Ascending aorta (tissue), 2 donors: Measurements from ENCODE around the gene UBE2E2. TPM values are rescaled to one million over a fixed set of nuclear protein-coding genes. Genes with fewer than 3 reads are reported as not detected.

ENCODE experiments used
- DNase-seq, 2 donors: peaks; one replicate each; pipeline ENCODE4 v3.0.0-alpha.2; 2019; ENCODE audit warnings: low spot score in 2 of 2
- H3K27ac ChIP-seq, 2 donors: fragments of 200-600 bp; sonication (generic); one replicate each; pipeline ENCODE4 v1.5.1; 2016 to 2017; ENCODE audit warnings: mild to moderate bottlenecking in 1 of 2
- H3K27me3 ChIP-seq: fragments of 200-600 bp; sonication (generic); one replicate; pipeline ENCODE4 v1.5.1; 2017
- H3K36me3 ChIP-seq, 2 donors: fragments of 200-600 bp; sonication (generic); one replicate each; pipeline ENCODE4 v1.5.1; 2016
- H3K4me1 ChIP-seq, 2 donors: fragments of 200-600 bp; sonication (generic); one replicate each; pipeline ENCODE4 v1.5.1; 2016 to 2017; ENCODE audit warnings: mild to moderate bottlenecking in 1 of 2
- H3K4me3 ChIP-seq, 2 donors: fragments of 200-600 bp; sonication (generic); one replicate each; pipeline ENCODE4 v1.5.1; 2016 to 2017; ENCODE audit warnings: mild to moderate bottlenecking in 1 of 2
- H3K9me3 ChIP-seq, 2 donors: fragments of 200-600 bp; sonication (generic); one replicate each; pipeline ENCODE4 v1.5.1; 2016
- intact Hi-C: fragments of 100-400 bp; cut with DNase I; formaldehyde crosslinking; loops from one replicate; pipeline ENCODE4 v1.15.1; 2023
- total RNA-seq: library from RNA; depleted of rRNA; stranded (reverse); fragments of >200 nt; gene quantifications from one replicate; pipeline ENCODE4 v1.1.0, GENCODE V29; 2016
- TF ChIP-seq, protein P1 (sequence below), 3 experiments: fragments of 200-600 bp in 2 of 3; fragments of 450-650 bp in 1 of 3; sonication (generic) in 2 of 3; IDR thresholded peaks; one replicate each; pipeline ENCODE4 v1.5.1; 2016 to 2019; ENCODE audit warnings: antibody characterized with exemption in 3 of 3, mild to moderate bottlenecking in 1 of 3, moderate library complexity in 1 of 3

The UBE2E2 gene
- total RNA-seq, 1 donor from 2014 or later = 5.3 TPM

DNA sequence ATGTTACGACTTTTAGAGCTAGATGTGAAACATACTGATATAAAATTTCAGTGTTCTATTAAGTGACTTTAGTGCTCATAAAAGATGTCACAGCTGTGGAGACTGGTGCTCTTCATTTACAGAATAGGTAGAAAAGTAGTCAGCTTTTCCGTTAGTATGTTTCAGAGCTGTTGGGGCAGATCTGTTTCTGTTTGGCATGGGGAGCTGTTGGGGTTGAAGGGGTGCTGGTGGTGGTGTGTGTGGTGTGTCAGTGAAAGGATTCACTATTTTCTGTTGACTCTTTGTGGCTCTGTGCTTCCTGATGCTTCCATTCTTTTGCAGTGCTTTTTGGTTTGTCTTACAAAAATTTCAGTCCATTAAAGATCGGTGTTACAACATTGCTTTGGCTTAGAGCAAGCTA is 3.2 kb downstream of the UBE2E2 start:
- Histone ChIP-seq H3K4me3 (no peak overlapping the region), H3K27me3 (no peaks in the 10 kb centered on the region), H3K27ac (no peak overlapping the region), H3K9me3 (no peaks in the 10 kb centered on the region), H3K36me3 (no peaks in the 10 kb centered on the region), H3K4me1 (peaks cover 0 to 4% of the 10 kb centered on the region in 2 donors)
- TF ChIP-seq, protein P1, sequence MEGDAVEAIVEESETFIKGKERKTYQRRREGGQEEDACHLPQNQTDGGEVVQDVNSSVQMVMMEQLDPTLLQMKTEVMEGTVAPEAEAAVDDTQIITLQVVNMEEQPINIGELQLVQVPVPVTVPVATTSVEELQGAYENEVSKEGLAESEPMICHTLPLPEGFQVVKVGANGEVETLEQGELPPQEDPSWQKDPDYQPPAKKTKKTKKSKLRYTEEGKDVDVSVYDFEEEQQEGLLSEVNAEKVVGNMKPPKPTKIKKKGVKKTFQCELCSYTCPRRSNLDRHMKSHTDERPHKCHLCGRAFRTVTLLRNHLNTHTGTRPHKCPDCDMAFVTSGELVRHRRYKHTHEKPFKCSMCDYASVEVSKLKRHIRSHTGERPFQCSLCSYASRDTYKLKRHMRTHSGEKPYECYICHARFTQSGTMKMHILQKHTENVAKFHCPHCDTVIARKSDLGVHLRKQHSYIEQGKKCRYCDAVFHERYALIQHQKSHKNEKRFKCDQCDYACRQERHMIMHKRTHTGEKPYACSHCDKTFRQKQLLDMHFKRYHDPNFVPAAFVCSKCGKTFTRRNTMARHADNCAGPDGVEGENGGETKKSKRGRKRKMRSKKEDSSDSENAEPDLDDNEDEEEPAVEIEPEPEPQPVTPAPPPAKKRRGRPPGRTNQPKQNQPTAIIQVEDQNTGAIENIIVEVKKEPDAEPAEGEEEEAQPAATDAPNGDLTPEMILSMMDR (IDR thresholded peaks at IDR 0.05) = no peak
- no peak for DNase-seq
- intact Hi-C loops = loop anchor here (10.0 kb wide), 1 partner anchor 738 kb away; the partner anchor contains the start of gene NR1D2

DNA sequence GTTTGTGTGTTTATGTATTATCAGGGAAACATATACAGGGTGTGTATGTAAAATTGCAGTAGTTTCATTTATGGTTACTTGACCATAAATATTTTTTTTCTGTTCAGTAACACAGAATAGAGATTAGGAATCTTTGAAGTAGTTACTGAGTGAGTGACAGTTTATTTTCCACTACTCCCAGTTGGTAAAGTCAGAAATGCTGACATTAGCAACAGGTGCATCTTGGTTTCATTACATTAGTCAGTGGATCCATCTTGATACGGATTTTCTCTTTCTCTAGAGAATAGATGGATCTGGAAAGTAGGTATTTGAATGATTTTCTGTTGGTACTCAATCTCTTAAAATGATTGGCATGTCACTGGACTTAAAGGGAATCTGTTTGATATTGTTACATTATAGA is 6.0 kb downstream of the UBE2E2 start:
- Histone ChIP-seq H3K27ac (no peak overlapping the region), H3K4me1 (peaks cover 0 to 4% of the 10 kb centered on the region in 2 donors)

GRCh38 chr3:23209747-23210487 is 6.8 kb downstream of the UBE2E2 start:
- intact Hi-C loops = loop anchor here (10.0 kb wide), 1 partner anchor 735 kb away; the partner anchor contains the start of gene NR1D2

More for the DNA sequence above, 6.0 kb downstream of the UBE2E2 start:
- no peaks in the 10 kb centered on the region for H3K9me3 ChIP-seq
- intact Hi-C loops = loop anchor here (10.0 kb wide), 1 partner anchor 736 kb away; the partner anchor contains the start of gene NR1D2
- TF ChIP-seq, protein P1 (IDR thresholded peaks at IDR 0.05) = no peak
- no peak overlapping the region for H3K4me3 ChIP-seq
- DNase-seq = no peak
- no peaks in the 10 kb centered on the region for H3K36me3 ChIP-seq
- H3K27me3 ChIP-seq = no peaks in the 10 kb centered on the region

GRCh38 chr3:23213813-23214212 is 10.7 kb downstream of the UBE2E2 start:
- no peaks in the 10 kb centered on the region for H3K36me3 ChIP-seq
- H3K27me3 ChIP-seq = no peaks in the 10 kb centered on the region
- H3K9me3 ChIP-seq = no peaks in the 10 kb centered on the region
- no peak overlapping the region for H3K4me3 ChIP-seq
- no peak overlapping the region for H3K27ac ChIP-seq
- DNase-seq = no peak
- intact Hi-C loops = no loop called here
- no peaks in the 10 kb centered on the region for H3K4me1 ChIP-seq
- TF ChIP-seq, protein P1 (IDR thresholded peaks at IDR 0.05) = no peak

More at GRCh38 chr3:23209747-23210487, 6.8 kb downstream of the UBE2E2 start:
- DNase-seq = no peak
- no peak overlapping the region for H3K27ac ChIP-seq
- no peaks in the 10 kb centered on the region for H3K9me3 ChIP-seq
- H3K4me1 ChIP-seq = no peaks in the 10 kb centered on the region
- no peak overlapping the region for H3K4me3 ChIP-seq
- TF ChIP-seq, protein P1 (IDR thresholded peaks at IDR 0.05) = no peak
- H3K27me3 ChIP-seq = no peaks in the 10 kb centered on the region
- no peaks in the 10 kb centered on the region for H3K36me3 ChIP-seq

GRCh38 chr3:23217872-23218554 is 14.9 kb downstream of the UBE2E2 start:
- H3K27me3 ChIP-seq = no peaks in the 10 kb centered on the region
- peaks cover 0 to 7% of the 10 kb centered on the region in 2 donors for H3K4me1 ChIP-seq
- intact Hi-C loops = no loop called here
- H3K9me3 ChIP-seq = no peaks in the 10 kb centered on the region
- no peaks in the 10 kb centered on the region for H3K36me3 ChIP-seq
- H3K27ac ChIP-seq = no peak overlapping the region
- DNase-seq = no peak
- no peak overlapping the region for H3K4me3 ChIP-seq
- TF ChIP-seq, protein P1 (IDR thresholded peaks at IDR 0.05) = no peak
